K562 (cell line): Measurements from ENCODE around the gene ADCY6. TPM values are rescaled to one million over a fixed set of nuclear protein-coding genes. Genes with fewer than 3 reads are reported as not detected.

Experiments used
- ATAC-seq: fragments of 200-7000 bp; cut with Tn5 transposase; 3 replicates; pipeline ENCODE4 v1.9.1; 2020; ENCODE audit warnings: moderate library complexity
- BruUV-seq: library from RNA; stranded (reverse); fragments of 400-500 nt; replicated peaks from 2 replicates; lab custom pipeline; 2021; lab: Mats Ljungman, UMichigan
- CTCF ChIA-PET: fragments of 300-600 bp; formaldehyde crosslinking; extraction: SDS; loops from one replicate; lab custom pipeline; 2021; ENCODE audit warnings: low intra/inter-chr PET ratio; lab: Yijun Ruan, JAX
- POLR2A ChIA-PET: fragments of 300-600, 350-650 bp; sonication (Branson Sonifier 250); formaldehyde crosslinking; extraction: SDS; loops from one replicate; lab custom pipeline; 2021; ENCODE audit warnings: antibody characterized with exemption, inconsistent platforms; lab: Yijun Ruan, JAX
- DNase-seq, 4 experiments: peaks; one replicate each; pipeline versions ENCODE4 v3.0.0 to v3.0.0-alpha.2; 2011 to 2018; ENCODE audit warnings: low spot score in 3 of 4, mixed read lengths in 3 of 4; ENCODE audit errors: extremely low read depth in 1 of 4
- FAIRE-seq: peaks from 2 replicates; lab custom pipeline; 2011; peaks lifted over from hg19 to GRCh38; lab: Jason Lieb, UNC
- H2AFZ ChIP-seq: 2 replicates; pipeline ENCODE4 v1.6.0; 2011; ENCODE audit warnings: low read depth, low read length, control low read depth, inconsistent platforms
- H3K27ac ChIP-seq: fragments of 200-600 bp; 3 replicates; pipeline ENCODE4 v1.8.0; 2011; ENCODE audit warnings: low read depth, mild to moderate bottlenecking, control low read depth, inconsistent platforms, low read length, moderate library complexity, mixed read lengths; ENCODE audit errors: extremely low read depth
- H3K27me3 ChIP-seq, 2 experiments: fragments of 300-600 bp in 1 of 2; 2 replicates in 1 of 2; 3 replicates in 1 of 2; pipeline versions ENCODE4 v1.6.0 to v1.8.0; 2011; ENCODE audit warnings: inconsistent platforms in 2 of 2, low read length in 2 of 2, mild to moderate bottlenecking in 1 of 2, mixed read lengths in 1 of 2, moderate library complexity in 1 of 2; ENCODE audit not compliant: control insufficient read depth in 2 of 2, insufficient read depth in 2 of 2
- H3K36me3 ChIP-seq: fragments of 300-600 bp; 3 replicates; pipeline ENCODE4 v1.8.0; 2011; ENCODE audit warnings: mild to moderate bottlenecking, low read length, inconsistent platforms; ENCODE audit not compliant: control insufficient read depth, insufficient read depth
- H3K4me1 ChIP-seq, 2 experiments: fragments of 200-600 bp in 1 of 2; replicated peaks in 1 of 2; 2 replicates in 1 of 2; 3 replicates in 1 of 2; pipeline versions ENCODE4 v1.5.1 to v1.8.0; 2011; ENCODE audit warnings: inconsistent platforms in 2 of 2, low read length in 2 of 2, mild to moderate bottlenecking in 1 of 2, mixed read lengths in 1 of 2, moderate library complexity in 1 of 2; ENCODE audit not compliant: control insufficient read depth in 2 of 2, insufficient read depth in 2 of 2
- H3K4me2 ChIP-seq: 2 replicates; pipeline ENCODE4 v1.6.1; 2011; ENCODE audit warnings: low read length, control low read depth, inconsistent platforms, mixed read lengths; ENCODE audit not compliant: insufficient read depth
- H3K4me3 ChIP-seq: fragments of 200-600 bp; sonication (generic), shearing (Covaris generic); 2 replicates; pipeline ENCODE4 v1.5.1; 2016; ENCODE audit warnings: control low read depth, inconsistent platforms
- H3K79me2 ChIP-seq: fragments of 200-600 bp; 3 replicates; pipeline ENCODE4 v1.8.0; 2011; ENCODE audit warnings: low read length, inconsistent platforms; ENCODE audit not compliant: control insufficient read depth, insufficient read depth
- H3K9ac ChIP-seq, 2 experiments: 2 replicates each; pipeline versions ENCODE4 v1.6.0 to v1.6.1; 2011; ENCODE audit warnings: low read depth in 2 of 2, low read length in 2 of 2, control low read depth in 1 of 2, inconsistent platforms in 1 of 2, mild to moderate bottlenecking in 1 of 2, mixed read lengths in 1 of 2; ENCODE audit not compliant: insufficient read depth in 1 of 2
- H3K9me1 ChIP-seq: one replicate; pipeline ENCODE4 v1.6.0; 2011; ENCODE audit warnings: inconsistent platforms, mild to moderate bottlenecking, low read length, moderate library complexity; ENCODE audit not compliant: control insufficient read depth, insufficient read depth
- H3K9me3 ChIP-seq: replicated peaks from 2 replicates; pipeline ENCODE4 v1.5.1; 2011; ENCODE audit warnings: low read depth, low read length, inconsistent platforms; ENCODE audit not compliant: control insufficient read depth, insufficient read depth
- H4K20me1 ChIP-seq: replicated peaks from 2 replicates; pipeline ENCODE4 v1.6.1; 2011; ENCODE audit warnings: low read length, inconsistent platforms, mixed read lengths; ENCODE audit not compliant: control insufficient read depth, insufficient read depth
- KDM1A ChIP-seq, 2 experiments: fragments of 450-650 bp; IDR thresholded peaks; 2 replicates each; pipeline ENCODE4 v1.6.1; 2016; ENCODE audit warnings: mild to moderate bottlenecking in 2 of 2
- PHF21A ChIP-seq: fragments of 450-650 bp; IDR thresholded peaks from 2 replicates; pipeline ENCODE4 v1.6.1; 2017; ENCODE audit warnings: low read depth, borderline replicate concordance
- ZNF511 ChIP-seq: sonication (generic); formaldehyde crosslinking; IDR thresholded peaks from 2 replicates; pipeline ENCODE4 v1.8.0; 2022; ENCODE audit warnings: mild to moderate bottlenecking, missing genetic modification reagents
- WGBS: fragments of 100-300 bp; shearing (Covaris generic); methylation state at CpG from one replicate; pipeline ENCODE4 v1.1.6; 2016; ENCODE audit warnings: low coverage, mixed read lengths; ENCODE audit not compliant: insufficient coverage; ENCODE audit errors: missing lambda C conversion rate; 5-methylcytosine and 5-hydroxymethylcytosine counted together
- in situ Hi-C: fragments of 300-500 bp; cut with MboI; formaldehyde crosslinking; loops from 4 replicates; pipeline ENCODE4 v1.15.0; 2018; ENCODE audit warnings: inconsistent platforms, mixed read lengths
- intact Hi-C: fragments of 100-400 bp; cut with micrococcal nuclease; formaldehyde crosslinking; loops from 2 replicates; pipeline ENCODE4 v1.14.2; 2022
- polyA plus RNA-seq, 8 experiments: library from polyadenylated mRNA; depleted of rRNA in 4 of 8; stranded (reverse) in 5 of 8; unstranded in 3 of 8; fragments of >200 nt; fragmentation: Nextera tagmentation in 2 of 8; fragmentation: Illumina TruSeq in 1 of 8; extraction: Ambion mirVana in 2 of 8; extraction: Trizol in 1 of 8; gene quantifications; 2 replicates each; pipeline versions ENCODE4 v1.2.1 to v1.2.3, GENCODE V29; 2011 to 2014; ENCODE audit warnings: inconsistent platforms in 1 of 8, missing spikeins in 1 of 8
- total RNA-seq, 7 experiments: library from RNA; depleted of rRNA in 6 of 7; stranded (reverse); fragments of >200 nt in 6 of 7; fragmentation: Illumina TruSeq in 2 of 7; extraction: Trizol in 2 of 7; gene quantifications; 2 replicates each; pipeline versions ENCODE4 v1.2.1 to v1.2.3, GENCODE V29; 2011 to 2021; ENCODE audit warnings: low replicate concordance in 1 of 7
- TF ChIP-seq, protein P1 (sequence below): fragments of 450-650 bp; formaldehyde crosslinking; IDR thresholded peaks from 2 replicates; pipeline ENCODE4 v1.4.0; 2022; ENCODE audit warnings: missing genetic modification characterization
- TF ChIP-seq, protein P2 (sequence below): fragments of 250-450 bp; sonication (Bioruptor Pico); IDR thresholded peaks from 2 replicates; pipeline ENCODE4 v1.5.0; 2021; ENCODE audit warnings: mild to moderate bottlenecking, borderline replicate concordance

Gene ADCY6
- total and polyA plus RNA-seq, 9 of the 15 experiments (the other 6 are each of a cell fraction or from before 2014, with no cell fraction given): 0.01 to 1.0 (median 0.53) TPM

- TF ChIP-seq ZNF511 (CRISPR knock-in tag) (no peak), PHF21A (no peak)
- TF ChIP-seq, all 486 proteins: peak for 0
Measured at GRCh38 chr12:48822711-48823110, 33.8 kb upstream of the ADCY6 start (continued).

DNA sequence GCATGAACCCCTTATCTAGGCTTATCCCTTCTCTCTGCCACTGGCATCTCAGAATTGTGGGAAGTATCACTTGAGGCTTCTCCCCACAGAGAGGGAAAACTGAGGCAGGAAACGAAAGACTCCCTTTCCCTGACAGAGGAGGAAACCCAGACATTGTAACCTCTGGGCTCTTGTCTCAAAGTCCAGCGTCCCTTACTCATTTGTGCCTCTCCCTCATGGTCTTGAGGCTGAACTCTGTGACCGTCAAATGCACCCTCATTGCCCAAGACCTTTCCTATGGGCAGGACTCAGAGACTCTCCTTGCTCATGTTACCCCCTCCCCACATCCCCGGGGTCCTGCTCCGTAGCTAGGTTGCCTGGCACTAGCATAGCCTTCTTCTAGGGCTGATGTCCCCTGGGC lies 33.2 kb upstream of the ADCY6 start:
- Histone ChIP-seq H3K4me3 (no peak overlapping the region), H3K4me2 (no peak overlapping the region), H3K27me3 (peaks cover 18 to 52% of the 10 kb centered on the region in 2 experiments; a peak in 4 of 5 replicates), H3K9me1 (peaks cover 2% of the 10 kb centered on the region), H3K9me3 (no peaks in the 10 kb centered on the region), H2AFZ (no peak overlapping the region), H3K36me3 (no peaks in the 10 kb centered on the region), H3K79me2 (no peaks in the 10 kb centered on the region), H4K20me1 (peaks cover 9% of the 10 kb centered on the region), H3K4me1 (peaks cover 0 to 22% of the 10 kb centered on the region in 2 experiments; a peak in 3 of 5 replicates), H3K9ac (no peak overlapping the region), H3K27ac (no peak overlapping the region)
- TF ChIP-seq KDM1A (IDR thresholded peaks at IDR 0.05): no peak
- TF ChIP-seq, protein P1, sequence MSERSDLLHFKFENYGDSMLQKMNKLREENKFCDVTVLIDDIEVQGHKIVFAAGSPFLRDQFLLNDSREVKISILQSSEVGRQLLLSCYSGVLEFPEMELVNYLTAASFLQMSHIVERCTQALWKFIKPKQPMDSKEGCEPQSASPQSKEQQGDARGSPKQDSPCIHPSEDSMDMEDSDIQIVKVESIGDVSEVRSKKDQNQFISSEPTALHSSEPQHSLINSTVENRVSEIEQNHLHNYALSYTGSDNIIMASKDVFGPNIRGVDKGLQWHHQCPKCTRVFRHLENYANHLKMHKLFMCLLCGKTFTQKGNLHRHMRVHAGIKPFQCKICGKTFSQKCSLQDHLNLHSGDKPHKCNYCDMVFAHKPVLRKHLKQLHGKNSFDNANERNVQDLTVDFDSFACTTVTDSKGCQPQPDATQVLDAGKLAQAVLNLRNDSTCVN (CRISPR knock-in tag): no peak
- TF ChIP-seq, protein P2, sequence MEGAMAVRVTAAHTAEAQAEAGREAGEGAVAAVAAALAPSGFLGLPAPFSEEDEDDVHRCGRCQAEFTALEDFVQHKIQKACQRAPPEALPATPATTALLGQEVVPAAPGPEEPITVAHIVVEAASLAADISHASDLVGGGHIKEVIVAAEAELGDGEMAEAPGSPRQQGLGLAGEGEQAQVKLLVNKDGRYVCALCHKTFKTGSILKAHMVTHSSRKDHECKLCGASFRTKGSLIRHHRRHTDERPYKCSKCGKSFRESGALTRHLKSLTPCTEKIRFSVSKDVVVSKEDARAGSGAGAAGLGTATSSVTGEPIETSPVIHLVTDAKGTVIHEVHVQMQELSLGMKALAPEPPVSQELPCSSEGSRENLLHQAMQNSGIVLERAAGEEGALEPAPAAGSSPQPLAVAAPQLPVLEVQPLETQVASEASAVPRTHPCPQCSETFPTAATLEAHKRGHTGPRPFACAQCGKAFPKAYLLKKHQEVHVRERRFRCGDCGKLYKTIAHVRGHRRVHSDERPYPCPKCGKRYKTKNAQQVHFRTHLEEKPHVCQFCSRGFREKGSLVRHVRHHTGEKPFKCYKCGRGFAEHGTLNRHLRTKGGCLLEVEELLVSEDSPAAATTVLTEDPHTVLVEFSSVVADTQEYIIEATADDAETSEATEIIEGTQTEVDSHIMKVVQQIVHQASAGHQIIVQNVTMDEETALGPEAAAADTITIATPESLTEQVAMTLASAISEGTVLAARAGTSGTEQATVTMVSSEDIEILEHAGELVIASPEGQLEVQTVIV (CRISPR knock-in tag): no peak
- CTCF ChIA-PET: no interaction called here
- DNase-seq (no peak), ATAC-seq (no peak), FAIRE-seq (no peak)
- POLR2A ChIA-PET: interaction anchor here (0.7 to 1.4 kb wide), 3 partner anchors 11 to 121 kb away, joined by 3 to 4 read pairs (median 3); no protein-coding TSS in a partner anchor
- WGBS: 0% methylated on average over 5 of the region's 5 CpGs
- BruUV-seq: no TSS peak
- in situ Hi-C loops: no loop called here
- intact Hi-C loops: no loop called here
